Measurements from ENCODE around the gene GK.

DNA sequence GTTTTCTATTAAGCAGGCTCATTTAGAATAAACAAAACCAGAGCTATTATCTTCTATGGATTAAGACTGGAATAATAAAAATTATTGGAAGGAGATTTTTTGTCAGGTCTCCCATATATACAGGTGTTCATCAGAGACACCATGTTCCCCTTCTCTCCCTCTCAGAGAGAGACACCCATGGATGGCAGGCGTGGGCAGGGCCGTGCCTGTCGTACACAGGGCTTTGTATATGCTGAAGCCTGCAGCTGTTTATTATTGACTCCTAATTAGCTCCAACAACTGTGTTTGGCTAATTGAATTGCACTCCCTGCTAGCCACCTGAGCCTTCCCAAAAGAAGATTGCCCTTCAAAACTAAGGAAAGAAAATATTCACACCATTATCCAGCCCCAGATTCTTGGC lies 81.6 kb downstream of the GK start:
- no peak for TF ChIP-seq ATF2 (IDR thresholded peaks at IDR 0.05; ENCODE audit: low read length)
- TF ChIP-seq, protein P1, sequence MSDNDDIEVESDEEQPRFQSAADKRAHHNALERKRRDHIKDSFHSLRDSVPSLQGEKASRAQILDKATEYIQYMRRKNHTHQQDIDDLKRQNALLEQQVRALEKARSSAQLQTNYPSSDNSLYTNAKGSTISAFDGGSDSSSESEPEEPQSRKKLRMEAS (IDR thresholded peaks at IDR 0.05) = no peak
- TF ChIP-seq POLR2A (IDR thresholded peaks at IDR 0.05; ENCODE audit: control extremely low read depth in 1 of 2, low read depth in 2 of 2, low read length in 2 of 2) = no peak
- no peak for TF ChIP-seq CTCF (IDR thresholded peaks at IDR 0.05; ENCODE audit: control extremely low read depth in 1 of 3, insufficient read depth in 1 of 3, low read depth in 1 of 3, low read length in 3 of 3)
- TF ChIP-seq USF2 (IDR thresholded peaks at IDR 0.05; ENCODE audit: low read length) = no peak
- no peak for TF ChIP-seq TAF1 (IDR thresholded peaks at IDR 0.05; ENCODE audit: low read depth, low read length)
- TF ChIP-seq JUN (IDR thresholded peaks at IDR 0.05; ENCODE audit: low read depth, low read length) = no peak

All from H1 (cell line).